Pancreas (tissue), 10 donors: ENCODE data around the gene PEX7. TPM values are rescaled to one million over a fixed set of nuclear protein-coding genes. Genes with fewer than 3 reads are reported as not detected.
A peak's percentile ranks its signal among the peaks of the same experiment; 100 is the strongest.
"Not testable (repeated sequence)": the region's sequence is repeated elsewhere in the genome, so short reads cannot be mapped to it uniquely, and the experiment has no call there.

Experiments used
- ATAC-seq, 4 donors: fragments of 200-7000 bp; cut with Tn5 transposase; one replicate each; pipeline versions ENCODE4 v1.8.0 to v1.9.1; 2020; ENCODE audit warnings: mild to moderate bottlenecking in 4 of 4, moderate library complexity in 4 of 4
- DNase-seq, 6 donors: peaks; one replicate each; pipeline ENCODE4 v3.0.0-alpha.2; 2020
- FAIRE-seq: peaks from 2 replicates; lab custom pipeline; 2012; peaks lifted over from hg19 to GRCh38; lab: Jason Lieb, UNC
- H3K27ac ChIP-seq, 4 donors: fragments of 200-600 bp; sonication (generic); 1 replicate in 3 of 4; 2 replicates in 1 of 4; pipeline versions ENCODE4 v1.5.0 to v1.8.0; 2020
- H3K27me3 ChIP-seq, 4 donors: fragments of 200-600 bp; one replicate each; pipeline ENCODE4 v1.8.0; 2021
- H3K36me3 ChIP-seq, 3 donors: fragments of 200-600 bp; sonication (generic) in 1 of 3; one replicate each; pipeline versions ENCODE4 v1.5.0 to v1.8.0; 2020 to 2021
- H3K4me1 ChIP-seq, 3 donors: fragments of 200-600 bp; one replicate each; pipeline ENCODE4 v1.8.0; 2021
- H3K4me3 ChIP-seq, 4 donors: fragments of 200-600 bp; sonication (generic) in 2 of 4; one replicate each; pipeline versions ENCODE4 v1.5.0 to v1.8.0; 2020 to 2021
- H3K9me3 ChIP-seq, 4 donors: fragments of 200-600 bp; one replicate each; pipeline ENCODE4 v1.8.0; 2021
- CTCF ChIP-seq, 4 donors: fragments of 200-600 bp; sonication (generic) in 3 of 4; IDR thresholded peaks; one replicate each; pipeline versions ENCODE4 v1.5.0 to v1.8.0; 2021; ENCODE audit warnings: antibody characterized with exemption in 4 of 4
- WGBS, 2 donors: extraction: QIAGEN DNeasy Blood & Tissue Kit; methylation state at CpG; one replicate each; pipeline ENCODE4 v1.1.7; 2013; 5-methylcytosine and 5-hydroxymethylcytosine counted together
- intact Hi-C, 3 donors: fragments of 100-400 bp; cut with DNase I; formaldehyde crosslinking; loops; one replicate each; pipeline versions ENCODE4 v1.11.1 to v1.14.2; 2022
- polyA plus RNA-seq, 2 donors: library from polyadenylated mRNA; stranded (reverse); fragments of 200-250 nt; gene quantifications; one replicate each; pipeline ENCODE4 v1.2.3, GENCODE V29; 2013
- total RNA-seq, 6 donors: library from RNA; stranded (reverse); fragmentation: NEBNext Ultra II Directional in 4 of 6; extraction: Animal tissue kit (Norgen Biotek cat#: 25700) in 4 of 6; gene quantifications; one replicate each; pipeline versions ENCODE4 v1.2.1 to v1.2.4, GENCODE V29; 2021 to 2023
- donor health status: healthy with polysubstance abuse.
- donor health status: DM: no; HTN: no; CAD: no; lungs with moderate emphysema.
- donor health status: DM: no; HTN: no; CAD: no.
- donor health status: control.
- donor health status: control.
- donor health status: Bipolar disorder and iron deficiency.
- donor health status: DM: yes; HTN: yes; CAD: no.
- donor health status: DM: no; HTN: no; CAD: no.
- donor health status: DM: no; HTN: no; CAD: no.
- donor health status: DM: yes; HTN: yes; CAD: no.

The PEX7 gene
- total and polyA plus RNA-seq, 8 donors: 3.9 to 9.3 (median 6.8) TPM

GRCh38 chr6:136866872-136867416, 44.6 kb downstream of the PEX7 start:
- DNase-seq (no peak), ATAC-seq (peak in 2 of 4 donors; percentile 29 to 36), FAIRE-seq (no peak)
- no peak for TF ChIP-seq CTCF (IDR thresholded peaks at IDR 0.05)
- no peak overlapping the region for H3K27ac ChIP-seq
- intact Hi-C loops: no loop called here
- peaks cover 0 to 4% (median 0%) of the 10 kb centered on the region in 3 donors for H3K36me3 ChIP-seq
- no peak overlapping the region for H3K4me3 ChIP-seq
- 72 to 75% methylated on average over 4 of the region's 4 CpGs for WGBS, 2 donors
- peaks cover 0 to 6% (median 0%) of the 10 kb centered on the region in 3 donors for H3K4me1 ChIP-seq
- no peaks in the 10 kb centered on the region for H3K27me3 ChIP-seq
- H3K9me3 ChIP-seq: no peaks in the 10 kb centered on the region

GRCh38 chr6:136869451-136869850, 47.1 kb downstream of the PEX7 start:
- intact Hi-C loops: no loop called here
- H3K9me3 ChIP-seq: peaks cover 0 to 5% (median 0%) of the 10 kb centered on the region in 4 donors
- peaks cover 0 to 6% (median 0%) of the 10 kb centered on the region in 3 donors for H3K4me1 ChIP-seq
- FAIRE-seq (no peak), DNase-seq (no peak), ATAC-seq (no peak)
- H3K4me3 ChIP-seq: no peak overlapping the region
- peaks cover 0 to 4% (median 0%) of the 10 kb centered on the region in 3 donors for H3K36me3 ChIP-seq
- no peak for TF ChIP-seq CTCF (IDR thresholded peaks at IDR 0.05)
- H3K27me3 ChIP-seq: no peaks in the 10 kb centered on the region
- no peak overlapping the region for H3K27ac ChIP-seq
- 70 to 83% methylated on average over 2 of the region's 2 CpGs for WGBS, 2 donors

- no peaks in the 10 kb centered on the region for H3K27me3 ChIP-seq
- H3K4me1 ChIP-seq: no peaks in the 10 kb centered on the region
- DNase-seq (no peak), ATAC-seq (no peak), FAIRE-seq (peak; percentile 56)
- intact Hi-C loops: no loop called here
- H3K9me3 ChIP-seq: peaks cover 0 to 5% (median 0%) of the 10 kb centered on the region in 4 donors
- TF ChIP-seq CTCF (IDR thresholded peaks at IDR 0.05): no peak
- no peak overlapping the region for H3K27ac ChIP-seq
- H3K4me3 ChIP-seq: no peak overlapping the region
- peaks cover 0 to 4% (median 0%) of the 10 kb centered on the region in 3 donors for H3K36me3 ChIP-seq
- WGBS, 2 donors: 83 to 85% methylated on average over 3 of the region's 3 CpGs
These were observed 51.4 kb downstream of the PEX7 start for GRCh38 chr6:136873748-136874147.

GRCh38 chr6:136876469-136876868, 54.1 kb downstream of the PEX7 start:
- H3K9me3 ChIP-seq, H3K36me3 ChIP-seq, H3K4me3 ChIP-seq, DNase-seq, H3K27me3 ChIP-seq, H3K4me1 ChIP-seq, FAIRE-seq, intact Hi-C loops, H3K27ac ChIP-seq, ATAC-seq: not testable (repeated sequence)
- WGBS, 2 donors: 98 to 99% methylated on average over 4 of the region's 4 CpGs

GRCh38 chr6:136880748-136881460, 58.5 kb downstream of the PEX7 start:
- TF ChIP-seq CTCF (IDR thresholded peaks at IDR 0.05): no peak
- peak in 2 of 4 donors; percentile 11 to 18 for ATAC-seq
- Histone ChIP-seq H3K9me3 (no peaks in the 10 kb centered on the region), H3K4me3 (no peak overlapping the region), H3K4me1 (peaks cover 0 to 18% (median 8%) of the 10 kb centered on the region in 3 donors), H3K27ac (no peak overlapping the region), H3K27me3 (no peaks in the 10 kb centered on the region), H3K36me3 (no peaks in the 10 kb centered on the region)
- no peak for DNase-seq
- 66 to 70% methylated on average over 4 of the region's 4 CpGs for WGBS, 2 donors
- intact Hi-C loops: no loop called here
- FAIRE-seq: no peak
